Measurements from ENCODE around the gene RAB4A. TPM values are rescaled to one million over a fixed set of nuclear protein-coding genes. Genes with fewer than 3 reads are reported as not detected.

RAB4A gene
- total RNA-seq, 1 experiment from 2014 or later, result 66.7 TPM

GRCh38 chr1:229295745-229296144 lies 24.8 kb downstream of the RAB4A start:
- Histone ChIP-seq H2BK120ac (ENCODE audit: low read depth, low read length, poor library complexity, severe bottlenecking) (no peak overlapping the region), H3K18ac (ENCODE audit: insufficient read length, low read depth, low read length) (no peak overlapping the region), H3K9ac (ENCODE audit: extremely low read depth, insufficient read length, low read length) (no peak overlapping the region), H3K79me1 (ENCODE audit: insufficient read depth, low read depth, low read length, poor library complexity, severe bottlenecking) (no peaks in the 10 kb centered on the region), H2AFZ (ENCODE audit: low read length) (no peak overlapping the region), H2BK5ac (ENCODE audit: insufficient read length, low read length) (no peak overlapping the region), H3K56ac (ENCODE audit: insufficient read length, low read depth, low read length) (no peak overlapping the region), H3K9me3 (ENCODE audit: control insufficient read depth, low read depth, low read length) (no peaks in the 10 kb centered on the region), H3K79me2 (ENCODE audit: insufficient read depth, low read length) (no peaks in the 10 kb centered on the region), H3T11ph (ENCODE audit: low read length) (no peak overlapping the region), H3K23me2 (ENCODE audit: insufficient read length, low read depth, low read length, poor library complexity, severe bottlenecking) (no peaks in the 10 kb centered on the region), H3K23ac (ENCODE audit: insufficient read length, low read depth, low read length) (no peak overlapping the region), H4K8ac (replicated peaks; ENCODE audit: insufficient read length, low read depth, low read length) (no peak overlapping the region), H4K91ac (ENCODE audit: insufficient read length, low read depth, low read length) (no peak overlapping the region), H4K5ac (ENCODE audit: insufficient read length, low read depth, low read length) (no peak overlapping the region), H2BK12ac (ENCODE audit: insufficient read length, low read depth, low read length) (no peak overlapping the region), H3K27me3 (ENCODE audit: insufficient read depth, low read length) (no peaks in the 10 kb centered on the region), H2BK20ac (ENCODE audit: low read depth, low read length, poor library complexity, severe bottlenecking) (no peak overlapping the region), H3K4me2 (ENCODE audit: insufficient read depth, insufficient read length, low read length) (no peak overlapping the region), H4K20me1 (ENCODE audit: control insufficient read depth, insufficient read depth, insufficient read length) (no peaks in the 10 kb centered on the region), H3K27ac (ENCODE audit: insufficient read length, low read depth, low read length) (no peak overlapping the region), H3K4me1 (ENCODE audit: insufficient read depth, low read length) (no peaks in the 10 kb centered on the region), H3K14ac (ENCODE audit: insufficient read depth, low read length) (no peak overlapping the region), H2AK5ac (ENCODE audit: insufficient read length, low read length) (no peak overlapping the region), H2BK15ac (ENCODE audit: low read depth, low read length) (no peak overlapping the region), H3K4ac (ENCODE audit: low read depth, low read length) (no peak overlapping the region)
- Mint-ChIP-seq H3K9me3 (no peaks in the 10 kb centered on the region), H3K36me3 (ENCODE audit: insufficient read depth in 1 of 3, low read depth in 3 of 3) (peaks cover 18 to 38% (median 32%) of the 10 kb centered on the region in 3 experiments; a peak in 6 of 7 replicates), H3K4me3 (no peak overlapping the region), H3K27me3 (ENCODE audit: low read depth) (no peaks in the 10 kb centered on the region), H3K4me1 (peaks cover 7 to 9% of the 10 kb centered on the region in 2 experiments), H3K27ac (no peak overlapping the region)
- WGBS (ENCODE audit: extremely low coverage, insufficient read length, low lambda C conversion rate), result no CpG with 5 or more reads among the region's 11 CpGs
- no peak for TF ChIP-seq CTCF (conservative IDR thresholded peaks at IDR 0.05)
- DNase-seq, result no peak
